ENCODE data around the gene OVOL1. TPM values are rescaled to one million over a fixed set of nuclear protein-coding genes. Genes with fewer than 3 reads are reported as not detected.
"Not testable (repeated sequence)": the region's sequence is repeated elsewhere in the genome, so short reads cannot be mapped to it uniquely, and the experiment has no call there.

Gene OVOL1
- total RNA-seq, 4 donors from 2014 or later, result 1.0 TPM; not detected in 3

- no peak for DNase-seq
- Histone ChIP-seq H3K27ac (no peak overlapping the region), H3K4me1 (no peaks in the 10 kb centered on the region), H3K4me3 (no peak overlapping the region), H3K27me3 (no peaks in the 10 kb centered on the region), H3K9me3 (no peaks in the 10 kb centered on the region), H3K36me3 (no peaks in the 10 kb centered on the region)
- TF ChIP-seq CTCF (IDR thresholded peaks at IDR 0.05) (peak in 2 of 4 experiments; percentile 2 to 7), POLR2A (IDR thresholded peaks at IDR 0.05) (no peak)
- intact Hi-C loops (cut with DNase I; ENCODE audit: low total_unique reads), result no loop called here
Measured at GRCh38 chr11:65744026-65744698, 42.7 kb upstream of the OVOL1 start.

GRCh38 chr11:65744699-65745042, 42.2 kb upstream of the OVOL1 start:
- Histone ChIP-seq H3K27ac (no peak overlapping the region), H3K9me3 (no peaks in the 10 kb centered on the region), H3K4me3 (no peak overlapping the region), H3K36me3 (no peaks in the 10 kb centered on the region), H3K27me3 (no peaks in the 10 kb centered on the region), H3K4me1 (no peaks in the 10 kb centered on the region)
- intact Hi-C loops (cut with DNase I; ENCODE audit: low total_unique reads), result no loop called here
- DNase-seq, result no peak
- TF ChIP-seq CTCF (IDR thresholded peaks at IDR 0.05) (no peak), POLR2A (IDR thresholded peaks at IDR 0.05) (no peak)

- intact Hi-C loops (cut with DNase I; ENCODE audit: low total_unique reads), result no loop called here
- DNase-seq, result no peak
- no peaks in the 10 kb centered on the region for H3K36me3 ChIP-seq
Measured at GRCh38 chr11:65745049-65745448, 41.8 kb upstream of the OVOL1 start.

GRCh38 chr11:65762169-65762568, 24.7 kb upstream of the OVOL1 start:
- H3K9me3 ChIP-seq; intact Hi-C loops (cut with DNase I; ENCODE audit: low total_unique reads); DNase-seq; H3K27me3 ChIP-seq; H3K4me1 ChIP-seq; H3K27ac ChIP-seq; H3K36me3 ChIP-seq; H3K4me3 ChIP-seq: not testable (repeated sequence)

More at GRCh38 chr11:65745049-65745448, 41.8 kb upstream of the OVOL1 start:
- H3K27ac ChIP-seq, result no peak overlapping the region
- no peak overlapping the region for H3K4me3 ChIP-seq
- no peaks in the 10 kb centered on the region for H3K9me3 ChIP-seq
- no peak for TF ChIP-seq CTCF (IDR thresholded peaks at IDR 0.05)
- H3K27me3 ChIP-seq, result no peaks in the 10 kb centered on the region
- no peaks in the 10 kb centered on the region for H3K4me1 ChIP-seq

GRCh38 chr11:65762816-65763215, 24.0 kb upstream of the OVOL1 start:
- H3K4me1 ChIP-seq; intact Hi-C loops (cut with DNase I; ENCODE audit: low total_unique reads); H3K27ac ChIP-seq; H3K9me3 ChIP-seq; H3K4me3 ChIP-seq; H3K27me3 ChIP-seq; H3K36me3 ChIP-seq; DNase-seq: not testable (repeated sequence)

GRCh38 chr11:65764434-65764833, 22.4 kb upstream of the OVOL1 start:
- Histone ChIP-seq H3K27me3 (no peaks in the 10 kb centered on the region), H3K4me3 (no peak overlapping the region), H3K4me1 (no peaks in the 10 kb centered on the region), H3K9me3 (no peaks in the 10 kb centered on the region), H3K36me3 (peaks cover 0 to 2% of the 10 kb centered on the region in 2 donors), H3K27ac (no peak overlapping the region)
- TF ChIP-seq CTCF (IDR thresholded peaks at IDR 0.05) (no peak), POLR2A (IDR thresholded peaks at IDR 0.05) (no peak)
- intact Hi-C loops (cut with DNase I; ENCODE audit: low total_unique reads), result no loop called here
- DNase-seq, result no peak

All from uterus (tissue), 4 donors.